Measurements from ENCODE around the gene CD84.
"Not testable (repeated sequence)": the region's sequence is repeated elsewhere in the genome, so short reads cannot be mapped to it uniquely, and the experiment has no call there.

The CD84 gene

GRCh38 chr1:160570840-160571239 lies 8.5 kb downstream of the CD84 start:
- no peak for DNase-seq (ENCODE audit: low read depth)

- DNase-seq (ENCODE audit: low read depth), result no peak
Measured at GRCh38 chr1:160569806-160570205, 9.5 kb downstream of the CD84 start.

GRCh38 chr1:160567858-160568682 lies 11.2 kb downstream of the CD84 start:
- no peak for DNase-seq (ENCODE audit: low read depth)

DNA sequence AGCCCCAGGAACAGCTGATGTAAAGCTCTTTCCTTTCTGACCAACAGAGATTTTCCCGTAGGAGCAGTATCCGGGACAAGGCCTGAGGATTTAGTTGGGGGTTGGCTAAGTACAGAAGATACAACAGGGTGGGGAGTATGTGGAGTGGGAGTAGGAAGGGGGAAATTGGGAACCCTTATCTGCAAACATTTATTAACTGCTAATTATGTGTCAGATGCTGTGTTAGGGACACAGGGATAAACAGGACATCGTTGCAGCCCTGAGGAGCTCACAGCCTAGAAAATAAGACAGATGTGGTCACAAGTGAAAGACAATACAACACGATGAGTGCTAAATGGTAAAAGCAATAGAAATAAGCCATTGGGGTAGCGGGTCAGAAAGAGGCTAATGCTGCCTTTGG lies 12.0 kb downstream of the CD84 start:
- DNase-seq (ENCODE audit: low read depth), result no peak

DNA sequence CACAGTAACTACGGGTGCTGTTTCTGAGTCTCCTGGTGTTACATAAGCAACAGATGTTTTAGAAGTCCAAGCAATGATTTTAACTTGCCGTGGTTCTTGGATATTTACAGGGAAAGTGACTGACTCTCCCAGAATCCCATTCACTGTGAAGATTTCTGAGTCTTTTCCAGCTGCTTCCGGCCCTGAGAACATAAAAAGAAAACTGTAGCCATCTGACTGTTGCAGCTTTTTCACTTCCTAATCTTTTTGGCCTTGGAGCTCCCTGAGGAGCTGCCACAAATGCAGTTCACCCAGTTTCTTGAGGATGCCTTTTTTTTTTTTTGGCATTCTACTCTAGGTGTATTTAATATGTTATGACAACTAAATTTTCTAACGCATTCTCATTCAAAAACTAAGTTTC lies 13.7 kb downstream of the CD84 start:
- DNase-seq (ENCODE audit: low read depth), result no peak

- not testable (repeated sequence) for DNase-seq (ENCODE audit: low read depth)
Measured at GRCh38 chr1:160563230-160563629, 16.1 kb downstream of the CD84 start.

DNA sequence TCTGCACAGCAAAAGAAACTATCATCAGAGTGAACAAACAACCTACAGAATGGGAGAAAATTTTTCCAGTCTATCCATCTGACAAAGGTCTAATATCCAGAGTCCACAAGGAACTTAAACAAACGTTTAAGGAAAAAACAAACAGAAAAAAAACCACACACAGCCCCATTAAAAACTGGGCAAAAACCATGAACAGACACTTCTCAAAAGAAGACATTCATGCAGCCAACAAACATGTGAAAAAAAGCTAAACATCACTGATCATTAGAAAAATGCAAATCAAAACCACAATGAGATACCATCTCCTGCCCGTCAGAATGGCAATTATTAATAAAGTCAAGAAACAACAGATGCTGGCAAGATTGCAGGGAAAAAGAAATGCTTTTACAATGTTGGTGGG lies 16.6 kb downstream of the CD84 start:
- not testable (repeated sequence) for DNase-seq (ENCODE audit: low read depth)

DNA sequence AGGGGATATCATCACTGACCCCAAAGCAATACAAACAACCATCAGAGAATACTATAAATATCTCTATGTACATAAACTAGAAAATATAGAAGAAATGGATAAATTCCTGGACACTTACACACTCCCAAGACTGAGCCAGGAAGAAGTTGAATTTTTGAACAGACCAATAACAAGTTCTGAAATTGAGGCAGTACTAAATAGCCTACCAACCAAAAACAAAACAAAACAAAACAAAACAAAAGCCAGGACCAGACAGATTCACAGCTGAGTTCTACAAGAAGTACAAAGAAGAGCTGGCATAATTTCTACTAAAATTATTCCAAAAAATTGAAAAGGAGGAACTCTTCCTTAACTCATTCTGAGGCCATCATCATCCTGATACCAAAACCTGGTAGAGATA lies 18.5 kb downstream of the CD84 start:
- no peak for DNase-seq (ENCODE audit: low read depth)

GRCh38 chr1:160560045-160560705 lies 19.1 kb downstream of the CD84 start:
- DNase-seq (ENCODE audit: low read depth), result no peak

DNA sequence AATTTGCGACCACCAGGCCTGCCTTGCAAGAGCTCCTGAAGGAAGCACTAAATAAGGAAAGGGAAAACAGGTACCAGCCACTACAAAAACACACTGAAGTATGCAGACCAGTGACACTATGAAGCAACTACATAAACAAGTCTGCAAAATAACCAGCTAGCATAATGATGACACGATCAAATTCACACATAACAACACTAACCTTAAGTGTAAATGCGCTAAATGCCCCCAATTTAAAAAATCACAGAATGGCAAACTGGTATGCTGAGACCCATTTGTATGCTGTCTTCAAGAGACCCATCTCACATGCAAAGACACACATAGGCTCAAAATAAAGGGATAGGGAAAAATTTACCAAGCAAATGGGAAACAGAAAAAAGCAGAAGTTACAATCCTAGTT lies 19.9 kb downstream of the CD84 start:
- DNase-seq (ENCODE audit: low read depth), result not testable (repeated sequence)

DNA sequence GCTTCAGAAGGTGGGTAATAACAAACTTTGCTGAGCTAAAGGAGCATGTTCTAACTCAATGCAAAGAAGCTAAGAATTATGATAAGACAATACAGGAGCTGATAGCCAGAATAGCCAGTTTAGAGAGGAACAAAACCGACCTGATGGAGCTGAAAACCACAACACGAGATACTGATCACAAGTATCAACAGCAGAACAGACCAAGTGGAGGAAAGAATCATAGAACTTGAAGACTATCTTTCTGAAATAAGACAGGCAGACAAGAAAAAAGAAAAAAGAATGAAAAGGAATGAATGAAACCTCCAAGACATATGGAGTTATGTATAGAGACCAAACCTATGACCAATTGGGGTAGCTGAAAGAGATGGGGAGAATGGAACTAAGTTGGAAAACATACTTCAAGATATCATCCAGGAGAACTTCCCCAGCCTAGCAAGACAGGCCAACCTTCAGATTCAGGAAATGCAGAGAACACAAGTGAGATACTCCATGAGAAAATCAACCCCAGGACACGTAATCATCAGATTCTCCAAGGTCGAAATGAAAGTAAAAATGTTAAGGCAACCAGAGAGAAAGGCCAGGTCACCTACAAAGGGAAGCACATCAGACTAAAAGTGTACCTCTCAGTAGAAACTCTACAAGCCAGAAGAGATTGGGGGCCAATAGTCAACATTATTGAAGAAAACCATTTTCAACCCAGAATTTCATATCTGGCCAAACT lies 20.5 kb downstream of the CD84 start:
- DNase-seq (ENCODE audit: low read depth), result no peak

DNA sequence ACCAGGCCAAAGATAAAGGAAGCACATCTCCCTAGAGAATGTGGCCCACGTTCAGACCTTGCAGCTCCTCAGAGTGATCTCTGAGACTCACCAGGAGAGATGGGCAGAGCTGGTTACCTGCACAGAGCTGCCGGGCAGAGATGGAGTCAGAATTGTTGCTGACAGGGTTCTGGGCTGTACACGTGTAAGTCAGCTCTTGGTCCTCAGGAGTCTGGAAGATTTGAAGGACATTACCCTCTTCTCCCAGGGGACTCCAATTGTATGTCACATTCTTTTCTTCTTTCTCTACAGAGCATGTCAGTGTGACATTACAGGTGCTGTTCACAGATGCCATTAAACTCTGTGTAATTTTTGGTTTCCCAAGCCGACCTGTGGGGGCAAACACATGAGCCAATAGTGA lies 25.5 kb downstream of the CD84 start:
- no peak for DNase-seq (ENCODE audit: low read depth)

GRCh38 chr1:160552425-160552824 lies 26.9 kb downstream of the CD84 start:
- DNase-seq (ENCODE audit: low read depth), result no peak

DNA sequence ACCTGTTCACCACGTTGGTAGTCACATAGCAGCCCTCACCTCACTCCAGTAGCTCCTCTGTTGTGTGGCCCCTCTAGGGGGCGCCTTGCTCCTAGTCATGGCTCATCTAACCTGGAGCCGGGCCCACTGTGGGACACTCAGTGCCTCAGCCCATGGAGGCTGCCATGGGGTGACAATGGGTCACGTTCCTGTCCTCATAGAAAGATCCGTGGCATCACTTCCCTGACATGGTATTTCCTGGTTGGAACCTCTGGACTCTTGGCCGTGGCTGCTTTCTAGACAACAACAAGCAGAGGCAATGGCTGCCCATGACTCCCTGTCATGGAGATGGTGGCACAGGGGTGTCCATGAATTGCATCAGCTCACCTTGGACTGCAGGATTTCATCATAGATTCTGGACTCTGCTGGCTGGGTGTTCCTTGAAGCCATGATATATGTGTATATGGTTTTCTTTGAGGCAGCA lies 28.7 kb downstream of the CD84 start:
- no peak for DNase-seq (ENCODE audit: low read depth)

GRCh38 chr1:160549665-160550006 lies 29.7 kb downstream of the CD84 start:
- DNase-seq (ENCODE audit: low read depth), result no peak

DNA sequence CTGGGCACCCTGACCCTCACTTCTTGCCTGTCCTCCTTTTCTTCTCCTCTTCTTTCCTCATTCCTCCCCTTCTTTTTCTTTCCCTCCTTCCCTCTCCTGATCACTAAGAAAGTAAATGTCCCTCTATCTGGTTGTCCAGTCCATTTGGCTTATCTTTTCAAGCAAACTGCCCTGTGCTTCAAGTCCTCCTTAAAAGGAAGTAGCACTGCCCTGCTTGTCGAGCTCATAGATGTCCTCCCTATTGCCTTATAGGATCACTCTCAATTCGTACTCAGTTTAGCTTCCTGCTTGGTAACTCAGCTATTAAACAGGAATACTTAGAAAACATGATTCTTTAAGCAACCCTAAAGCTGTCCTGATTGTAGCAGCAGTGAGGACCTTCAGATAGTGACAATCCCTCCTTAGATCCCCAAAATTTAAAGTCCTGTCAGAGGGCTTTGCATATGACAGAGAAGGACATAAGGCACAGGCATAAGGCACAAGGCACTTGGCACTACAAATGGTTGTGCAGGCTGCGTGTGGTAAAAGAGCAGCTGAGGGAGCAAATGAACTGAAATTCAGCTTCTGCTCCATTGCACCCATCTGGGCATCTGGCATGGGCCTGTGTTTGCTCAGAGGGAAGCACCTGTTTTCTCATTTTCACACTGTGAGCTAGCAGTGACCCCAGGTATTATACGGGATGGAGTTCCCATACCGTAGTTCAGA lies 30.2 kb downstream of the CD84 start:
- DNase-seq (ENCODE audit: low read depth), result no peak

DNA sequence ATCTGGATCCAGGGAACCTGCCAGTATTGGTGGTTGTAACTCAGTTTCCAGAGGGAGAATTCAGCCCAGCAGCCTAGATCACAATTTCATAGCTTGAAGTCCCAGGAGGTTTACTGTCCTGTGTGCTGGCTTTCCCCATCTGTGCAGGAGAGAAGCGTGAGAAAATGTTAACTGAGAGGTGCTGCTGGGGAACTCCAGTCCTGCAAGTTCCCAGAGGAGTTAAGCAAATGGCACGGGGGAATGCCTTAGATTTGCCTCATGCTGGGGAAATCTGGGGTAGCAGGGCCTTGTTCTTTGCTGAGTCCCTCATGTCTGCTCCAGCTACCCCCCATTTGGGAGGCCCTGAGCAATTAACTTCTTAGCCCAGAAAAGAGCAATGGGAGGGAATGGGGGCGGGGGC lies 31.1 kb downstream of the CD84 start:
- DNase-seq (ENCODE audit: low read depth), result no peak

DNA sequence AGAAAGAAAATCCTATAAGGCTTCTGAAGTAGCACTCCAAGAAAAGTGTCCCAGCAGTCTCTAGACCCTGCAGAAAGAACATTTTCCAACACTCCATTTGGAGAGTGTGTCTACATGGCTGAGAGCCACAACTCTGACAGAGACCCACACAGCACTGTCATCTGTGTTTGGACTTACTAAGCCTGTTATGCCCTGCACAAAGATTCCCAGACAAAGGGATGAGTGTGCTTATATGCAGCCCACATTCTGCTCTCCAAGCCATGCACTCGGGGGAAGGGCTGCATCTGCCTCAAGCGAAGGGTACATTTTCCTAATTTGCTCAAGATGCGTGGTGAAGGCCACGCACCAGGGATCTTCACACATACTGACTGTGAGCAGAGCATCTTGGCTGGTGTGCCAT lies 31.9 kb downstream of the CD84 start:
- no peak for DNase-seq (ENCODE audit: low read depth)

DNA sequence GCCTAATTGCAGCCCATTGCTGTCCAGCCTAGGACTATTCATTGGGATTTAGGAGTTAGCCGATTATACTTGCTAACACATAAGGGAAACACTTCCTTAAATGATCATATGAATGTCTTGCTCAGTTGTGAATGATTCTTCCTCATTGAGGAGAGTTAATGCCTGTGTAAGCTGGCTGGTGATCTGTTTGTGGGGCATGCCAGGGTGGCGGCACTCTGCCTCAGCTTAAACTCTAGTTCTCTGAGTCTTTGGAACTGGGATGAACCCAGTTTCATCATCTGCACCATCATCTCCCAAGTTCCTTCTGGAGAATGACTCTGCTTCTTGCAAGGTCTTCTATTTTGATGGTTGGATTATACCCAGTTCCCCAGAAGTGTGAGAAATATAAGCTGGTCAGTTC lies 32.4 kb downstream of the CD84 start:
- DNase-seq (ENCODE audit: low read depth), result no peak

GRCh38 chr1:160544647-160545046 lies 34.6 kb downstream of the CD84 start:
- DNase-seq (ENCODE audit: low read depth), result no peak

GRCh38 chr1:160542303-160542945 lies 36.9 kb downstream of the CD84 start:
- DNase-seq (ENCODE audit: low read depth), result no peak

Data from stromal cell of bone marrow (primary cell).